HG02588 (cell line): Measurements from ENCODE around the gene TAS2R16.

Experiments used
- ATAC-seq: cut with Tn5 transposase; IDR thresholded peaks from one replicate; pipeline ENCODE4 v1.9.1; 2021; ENCODE audit warnings: mild to moderate bottlenecking, moderate library complexity; ENCODE audit not compliant: unreplicated experiment

TAS2R16 gene

GRCh38 chr7:122995600-122995999, at the start of gene TAS2R16:
Gene TAS2R16, minus strand, starts transcription at chr7:122995700. Its CDS starts 66 bp downstream, at chr7:122995634.
- no peak for ATAC-seq

- no peak for ATAC-seq
Observed at GRCh38 chr7:123043642-123044041, 48.1 kb upstream of the TAS2R16 start.

- ATAC-seq, result no peak
Observed at GRCh38 chr7:123041101-123041500, 45.6 kb upstream of the TAS2R16 start.

- no peak for ATAC-seq
Observed at GRCh38 chr7:123039269-123039668, 43.8 kb upstream of the TAS2R16 start.

GRCh38 chr7:123034106-123034505, 38.6 kb upstream of the TAS2R16 start:
- ATAC-seq, result no peak

- ATAC-seq, result no peak
Observed at GRCh38 chr7:123030631-123031030, 35.1 kb upstream of the TAS2R16 start.

GRCh38 chr7:123028339-123028738, 32.8 kb upstream of the TAS2R16 start:
- no peak for ATAC-seq

- ATAC-seq, result no peak
Observed at GRCh38 chr7:123026251-123026650, 30.8 kb upstream of the TAS2R16 start.

- no peak for ATAC-seq
Observed at GRCh38 chr7:123024989-123025758, 29.7 kb upstream of the TAS2R16 start.

GRCh38 chr7:123023126-123023525, 27.6 kb upstream of the TAS2R16 start:
- no peak for ATAC-seq

- ATAC-seq, result no peak
Observed at GRCh38 chr7:123022576-123022975, 27.1 kb upstream of the TAS2R16 start.

GRCh38 chr7:123012435-123012834, 16.9 kb upstream of the TAS2R16 start:
- no peak for ATAC-seq

GRCh38 chr7:123011766-123012369, 16.4 kb upstream of the TAS2R16 start:
- ATAC-seq, result no peak

GRCh38 chr7:123004931-123005330, 9.4 kb upstream of the TAS2R16 start:
- ATAC-seq, result no peak

- no peak for ATAC-seq
Observed at GRCh38 chr7:123003539-123004126, 8.1 kb upstream of the TAS2R16 start.

- no peak for ATAC-seq
Observed at GRCh38 chr7:122989577-122989976, 5.9 kb downstream of the TAS2R16 start.

GRCh38 chr7:122989041-122989440, 6.5 kb downstream of the TAS2R16 start:
- no peak for ATAC-seq

- ATAC-seq, result no peak
Observed at GRCh38 chr7:122988333-122988732, 7.2 kb downstream of the TAS2R16 start.

GRCh38 chr7:122987463-122987862, 8.0 kb downstream of the TAS2R16 start:
- ATAC-seq, result no peak

GRCh38 chr7:122984021-122984420, 11.5 kb downstream of the TAS2R16 start:
- ATAC-seq, result no peak

GRCh38 chr7:122983261-122983660, 12.2 kb downstream of the TAS2R16 start:
- no peak for ATAC-seq

GRCh38 chr7:122975341-122975740, 20.2 kb downstream of the TAS2R16 start:
- ATAC-seq, result no peak
